Ovary (tissue), 9 donors: ENCODE results near the gene EXOC6B. TPM values are rescaled to one million over a fixed set of nuclear protein-coding genes. Genes with fewer than 3 reads are reported as not detected.

ENCODE experiments used
- DNase-seq, 5 donors: peaks; one replicate each; pipeline ENCODE4 v3.0.0-alpha.2; 2019 to 2020
- H3K27ac ChIP-seq, 2 donors: fragments of 200-600 bp; one replicate each; pipeline versions ENCODE4 v1.5.1 to v1.8.0; 2019 to 2022
- H3K27me3 ChIP-seq: fragments of 200-600 bp; one replicate; pipeline ENCODE4 v1.8.0; 2022
- H3K36me3 ChIP-seq: fragments of 200-600 bp; sonication (generic); one replicate; pipeline ENCODE4 v1.5.1; 2019
- H3K4me1 ChIP-seq: one replicate; pipeline ENCODE4 v1.8.1; 2013; ENCODE audit warnings: mild to moderate bottlenecking, moderate library complexity; ENCODE audit not compliant: insufficient read depth
- H3K4me3 ChIP-seq: fragments of 200-600 bp; sonication (generic); one replicate; pipeline ENCODE4 v1.5.1; 2017
- H3K9me3 ChIP-seq, 2 donors: fragments of 200-600 bp in 1 of 2; sonication (generic) in 1 of 2; one replicate each; pipeline versions ENCODE4 v1.5.1 to v1.8.1; 2013 to 2019; ENCODE audit warnings: mild to moderate bottlenecking in 1 of 2, moderate library complexity in 1 of 2
- CTCF ChIP-seq, 3 donors: fragments of 450-650 bp in 2 of 3; fragments of 200-600 bp in 1 of 3; IDR thresholded peaks; one replicate each; pipeline versions ENCODE4 v1.5.1 to v1.8.0; 2016 to 2022; ENCODE audit warnings: antibody characterized with exemption in 3 of 3, mild to moderate bottlenecking in 1 of 3
- EP300 ChIP-seq: sonication (generic); formaldehyde crosslinking; IDR thresholded peaks from one replicate; pipeline ENCODE4 v1.6.1; 2017; ENCODE audit warnings: antibody characterized with exemption
- POLR2A ChIP-seq: fragments of 450-650 bp; IDR thresholded peaks from one replicate; pipeline ENCODE4 v1.6.1; 2017; ENCODE audit warnings: antibody characterized with exemption, mild to moderate bottlenecking, moderate library complexity
- WGBS, 3 donors: extraction: QIAGEN DNeasy Blood & Tissue Kit in 1 of 3; methylation state at CpG; one replicate each; pipeline versions ENCODE4 v1.1.5 to v1.1.7; 2013 to 2017; 5-methylcytosine and 5-hydroxymethylcytosine counted together
- intact Hi-C, 4 donors: fragments of 100-400 bp; cut with DNase I; formaldehyde crosslinking; loops; one replicate each; pipeline versions ENCODE4 v1.11.0 to v1.15.1; 2022 to 2023
- polyA plus RNA-seq, 2 donors: library from polyadenylated mRNA; stranded (reverse); fragments of 200-250 nt in 1 of 2; fragments of 350-450 nt in 1 of 2; fragmentation: Illumina TruSeq in 1 of 2; extraction: RNeasy Lipid Tissue Mini Kit (QIAGEN cat#74804) in 1 of 2; gene quantifications; one replicate each; pipeline ENCODE4 v1.2.3, GENCODE V29; 2013 to 2014
- total RNA-seq, 7 donors: library from RNA; depleted of rRNA in 2 of 7; stranded (reverse); fragments of >200 nt in 2 of 7; fragmentation: NEBNext Ultra II Directional in 3 of 7; extraction: Animal tissue kit (Norgen Biotek cat#: 25700) in 3 of 7; gene quantifications; one replicate each; pipeline versions ENCODE4 v1.1.0 to v1.2.4, GENCODE V29; 2016 to 2023
- donor health status: DM: no; HTN: no; CAD: no; lungs with moderate emphysema.
- donor health status: DM: no; HTN: no; CAD: no.
- donor health status: Bipolar disorder and iron deficiency.
- donor health status: DM: yes; HTN: yes; CAD: no.
- donor health status: DM: no; HTN: no; CAD: no.
- donor health status: DM: yes; HTN: yes; CAD: no.

EXOC6B gene
- total and polyA plus RNA-seq, 9 donors, result 11.9 to 84.9 (median 57.8) TPM

- Histone ChIP-seq H3K4me3 (no peak overlapping the region), H3K27me3 (no peaks in the 10 kb centered on the region), H3K4me1 (no peaks in the 10 kb centered on the region), H3K36me3 (no peaks in the 10 kb centered on the region), H3K27ac (no peak overlapping the region), H3K9me3 (no peaks in the 10 kb centered on the region)
- WGBS, 3 donors, result 54 to 65% (median 56%) methylated on average over 13 of the region's 13 CpGs
- TF ChIP-seq EP300, result no peak
- no peak for TF ChIP-seq POLR2A
- TF ChIP-seq CTCF (IDR thresholded peaks at IDR 0.05), result no peak
- DNase-seq, result peak in 1 of 5 donors; percentile 16
- intact Hi-C loops, result loop anchor here in 3 of 4 donors (2.0 to 10.0 kb wide), 3 partner anchors 92 to 1318 kb away; no protein-coding TSS in a partner anchor
Observed at GRCh38 chr2:72863046-72863445, 37.2 kb upstream of the EXOC6B start.

- 5 to 11% (median 6%) methylated on average over 28 to 33 of the region's 33 CpGs for WGBS, 3 donors
- H3K4me3 ChIP-seq, result no peak overlapping the region
- H3K36me3 ChIP-seq, result no peaks in the 10 kb centered on the region
- TF ChIP-seq CTCF (IDR thresholded peaks at IDR 0.05) (peak; percentile 84 to 99 (median 91)), POLR2A (no peak), EP300 (no peak)
- intact Hi-C loops, result loop anchor here in 3 of 4 donors (2.0 to 10.0 kb wide), 3 partner anchors 92 to 1318 kb away; no protein-coding TSS in a partner anchor
- no peaks in the 10 kb centered on the region for H3K9me3 ChIP-seq
- no peaks in the 10 kb centered on the region for H3K4me1 ChIP-seq
- DNase-seq, result peak; percentile 81 to 91 (median 87)
- no peaks in the 10 kb centered on the region for H3K27me3 ChIP-seq
- H3K27ac ChIP-seq, result no peak overlapping the region
Observed at GRCh38 chr2:72862239-72862988, 36.6 kb upstream of the EXOC6B start.

- WGBS, 3 donors, result 3 to 7% (median 3%) methylated on average over 3 of the region's 3 CpGs
- TF ChIP-seq POLR2A, result no peak
- no peak for TF ChIP-seq EP300
- peak in 2 of 3 donors; percentile 17 to 34 for TF ChIP-seq CTCF (IDR thresholded peaks at IDR 0.05)
- Histone ChIP-seq H3K4me1 (no peaks in the 10 kb centered on the region), H3K27me3 (no peaks in the 10 kb centered on the region), H3K36me3 (no peaks in the 10 kb centered on the region), H3K27ac (no peak overlapping the region), H3K9me3 (no peaks in the 10 kb centered on the region), H3K4me3 (no peak overlapping the region)
- peak; percentile 33 to 58 (median 44) for DNase-seq
- intact Hi-C loops, result loop anchor here in 3 of 4 donors (5.0 to 10.0 kb wide), 4 partner anchors 85 to 1315 kb away; no protein-coding TSS in a partner anchor
Observed at GRCh38 chr2:72859831-72860262, 34.0 kb upstream of the EXOC6B start.

- Histone ChIP-seq H3K27ac (no peak overlapping the region), H3K27me3 (no peaks in the 10 kb centered on the region), H3K36me3 (no peaks in the 10 kb centered on the region), H3K4me3 (no peak overlapping the region), H3K4me1 (no peaks in the 10 kb centered on the region), H3K9me3 (no peaks in the 10 kb centered on the region)
- 57 to 71% (median 70%) methylated on average over 7 of the region's 7 CpGs for WGBS, 3 donors
- DNase-seq, result no peak
- no peak for TF ChIP-seq POLR2A
- no peak for TF ChIP-seq CTCF (IDR thresholded peaks at IDR 0.05)
- TF ChIP-seq EP300, result no peak
- intact Hi-C loops, result loop anchor here in 1 of 4 donors (10.0 kb wide), 1 partner anchor 77 kb away; no protein-coding TSS in a partner anchor
Observed at GRCh38 chr2:72851333-72851732, 25.5 kb upstream of the EXOC6B start.
